HepG2 (cell line): ENCODE measurements around the gene LCN1. TPM values are rescaled to one million over a fixed set of nuclear protein-coding genes. Genes with fewer than 3 reads are reported as not detected.

Experiments used
- ATAC-seq: fragments of 200-7000 bp; cut with Tn5 transposase; 3 replicates; pipeline ENCODE4 v1.9.1; 2020; ENCODE audit warnings: mild to moderate bottlenecking, moderate library complexity
- BruUV-seq: library from RNA; stranded (reverse); fragments of 400-500 nt; replicated peaks from 2 replicates; lab custom pipeline; 2021; lab: Mats Ljungman, UMichigan
- CTCF ChIA-PET: fragments of 300-600 bp; formaldehyde crosslinking; extraction: SDS; loops from one replicate; lab custom pipeline; 2021; ENCODE audit warnings: low total read pairs, inconsistent platforms, low intra/inter-chr PET ratio; lab: Yijun Ruan, JAX
- POLR2A ChIA-PET: fragments of 350-600 bp; sonication (Branson Sonifier 250); formaldehyde crosslinking; loops from one replicate; lab custom pipeline; 2020; ENCODE audit warnings: antibody characterized with exemption, inconsistent platforms; lab: Yijun Ruan, JAX
- DNase-seq: peaks from one replicate; pipeline ENCODE4 v3.0.0-alpha.2; 2015; ENCODE audit warnings: low spot score
- FAIRE-seq: peaks from 3 replicates; lab custom pipeline; 2011; peaks lifted over from hg19 to GRCh38; lab: Jason Lieb, UNC
- H2AFZ ChIP-seq: one replicate; pipeline ENCODE4 v1.6.1; 2011; ENCODE audit warnings: low read length, inconsistent platforms
- H3K27ac ChIP-seq: fragments of 300-600 bp; 3 replicates; pipeline ENCODE4 v1.8.0; 2011; ENCODE audit warnings: mixed run types, mild to moderate bottlenecking, mixed read lengths, low read length, inconsistent platforms; ENCODE audit not compliant: insufficient read depth; ENCODE audit errors: extremely low read length
- H3K27me3 ChIP-seq, 2 experiments: fragments of 200-600 bp in 1 of 2; 2 replicates in 1 of 2; 3 replicates in 1 of 2; pipeline versions ENCODE4 v1.6.0 to v1.8.0; 2011; ENCODE audit warnings: low read length in 2 of 2, mild to moderate bottlenecking in 2 of 2, moderate library complexity in 2 of 2, inconsistent platforms in 1 of 2; ENCODE audit not compliant: insufficient read depth in 2 of 2, control insufficient read depth in 1 of 2
- H3K36me3 ChIP-seq, 2 experiments: fragments of 200-600 bp in 1 of 2; replicated peaks in 1 of 2; 2 replicates in 1 of 2; 3 replicates in 1 of 2; pipeline versions ENCODE4 v1.5.1 to v1.8.0; 2011; ENCODE audit warnings: low read length in 2 of 2, inconsistent platforms in 1 of 2; ENCODE audit not compliant: insufficient read depth in 2 of 2, control insufficient read depth in 1 of 2
- H3K4me1 ChIP-seq: 2 replicates; pipeline ENCODE4 v1.5.1; 2012; ENCODE audit warnings: low read length, inconsistent platforms; ENCODE audit not compliant: insufficient read depth
- H3K4me2 ChIP-seq: 2 replicates; pipeline ENCODE4 v1.6.0; 2011; ENCODE audit warnings: low read depth, low read length, inconsistent platforms
- H3K4me3 ChIP-seq, 3 experiments: fragments of 200-600 bp in 1 of 3; sonication (generic), shearing (Covaris generic) in 1 of 3; replicated peaks in 1 of 3; 2 replicates each; pipeline ENCODE4 v1.5.1; 2011 to 2016; ENCODE audit warnings: low read length in 3 of 3, inconsistent platforms in 2 of 3, low read depth in 2 of 3, mild to moderate bottlenecking in 2 of 3, control low read depth in 1 of 3, mixed read lengths in 1 of 3; ENCODE audit not compliant: insufficient read depth in 1 of 3
- H3K79me2 ChIP-seq: one replicate; pipeline ENCODE4 v1.6.1; 2011; ENCODE audit warnings: low read length, inconsistent platforms; ENCODE audit not compliant: insufficient read depth
- H3K9ac ChIP-seq: 2 replicates; pipeline ENCODE4 v1.6.0; 2011; ENCODE audit warnings: mild to moderate bottlenecking, low read depth, low read length, inconsistent platforms; ENCODE audit not compliant: insufficient read depth
- H3K9me3 ChIP-seq: 2 replicates; pipeline ENCODE4 v1.5.1; 2012; ENCODE audit warnings: mild to moderate bottlenecking, low read length
- H4K20me1 ChIP-seq: 2 replicates; pipeline ENCODE4 v1.6.0; 2011; ENCODE audit warnings: inconsistent platforms, mild to moderate bottlenecking, low read length, moderate library complexity; ENCODE audit not compliant: insufficient read depth
- FOSL2 ChIP-seq: sonication (generic); formaldehyde crosslinking; IDR thresholded peaks from 2 replicates; pipeline ENCODE4 v1.4.0; 2020; ENCODE audit warnings: missing genetic modification reagents
- GLI4 ChIP-seq: sonication (generic); formaldehyde crosslinking; IDR thresholded peaks from 2 replicates; pipeline ENCODE4 v1.5.1; 2020; ENCODE audit warnings: missing genetic modification reagents, mild to moderate bottlenecking, moderate library complexity, borderline replicate concordance
- KLF12 ChIP-seq: sonication (generic); formaldehyde crosslinking; IDR thresholded peaks from 2 replicates; pipeline ENCODE4 v1.4.0; 2020; ENCODE audit warnings: missing genetic modification reagents, borderline replicate concordance
- MEIS2 ChIP-seq: sonication (generic); formaldehyde crosslinking; IDR thresholded peaks from 2 replicates; pipeline ENCODE4 v1.9.0; 2021; ENCODE audit warnings: mild to moderate bottlenecking, missing genetic modification reagents
- PCBP2 ChIP-seq: fragments of 200-400 bp; formaldehyde crosslinking; optimal IDR thresholded peaks from 2 replicates; pipeline ENCODE3; 2018; ENCODE audit warnings: low read length, low read depth; ENCODE audit not compliant: poor library complexity, severe bottlenecking
- RBFOX2 ChIP-seq: fragments of 200-400 bp; formaldehyde crosslinking; IDR thresholded peaks from 2 replicates; pipeline ENCODE4 v1.6.1; 2017; ENCODE audit warnings: low read depth, mild to moderate bottlenecking, low read length
- YY1 ChIP-seq: IDR thresholded peaks from 2 replicates; pipeline ENCODE4 v1.6.1; 2011; ENCODE audit warnings: low read length, low read depth, moderate library complexity, mild to moderate bottlenecking; ENCODE audit not compliant: insufficient read depth, insufficient replicate concordance
- ZNF891 ChIP-seq: sonication (generic); formaldehyde crosslinking; IDR thresholded peaks from 2 replicates; pipeline ENCODE4 v1.5.0; 2020; ENCODE audit warnings: mild to moderate bottlenecking, missing genetic modification reagents
- WGBS: methylation state at CpG from one replicate; pipeline ENCODE4 v1.1.6; 2017; ENCODE audit warnings: low lambda C conversion rate; 5-methylcytosine and 5-hydroxymethylcytosine counted together
- in situ Hi-C: cut with HindIII; loops from 2 replicates; pipeline ENCODE4 v1.10.0; 2017; ENCODE audit warnings: low pct_unique_long_range_greater_than_20kb; ENCODE audit not compliant: extremely low pct_ligation_motif_present
- intact Hi-C: fragments of 100-400 bp; cut with micrococcal nuclease; formaldehyde crosslinking; loops from one replicate; pipeline ENCODE4 v1.10.0; 2022; ENCODE audit not compliant: unreplicated experiment
- polyA plus RNA-seq, 8 experiments: library from polyadenylated mRNA; depleted of rRNA in 3 of 8; stranded (reverse) in 7 of 8; unstranded in 1 of 8; fragments of >200 nt; fragmentation: Illumina TruSeq in 4 of 8; extraction: Trizol in 4 of 8; gene quantifications; 2 replicates each; pipeline versions ENCODE4 v1.2.1 to v1.2.3, GENCODE V29; 2011 to 2016; ENCODE audit warnings: low read depth in 4 of 8, missing spikeins in 1 of 8, mixed read lengths in 1 of 8; ENCODE audit not compliant: insufficient read depth in 1 of 8
- total RNA-seq, 5 experiments: library from RNA; depleted of rRNA; stranded (reverse); fragments of >200 nt; fragmentation: Illumina TruSeq; extraction: Trizol; gene quantifications; 2 replicates each; pipeline ENCODE4 v1.2.3, GENCODE V29; 2016; ENCODE audit warnings: low read depth in 1 of 5
- TF ChIP-seq, protein P1 (sequence below): sonication (generic); formaldehyde crosslinking; IDR thresholded peaks from one replicate; pipeline ENCODE4 v1.5.1; 2020; ENCODE audit warnings: mild to moderate bottlenecking, missing genetic modification reagents; ENCODE audit errors: not compliant biosample characterization
- TF ChIP-seq, protein P2 (sequence below): sonication (generic); formaldehyde crosslinking; IDR thresholded peaks from 2 replicates; pipeline ENCODE4 v1.5.0; 2020; ENCODE audit warnings: mild to moderate bottlenecking, missing genetic modification reagents, moderate library complexity

Gene LCN1
- total and polyA plus RNA-seq, 2 of the 13 experiments (the other 11 are each of a cell fraction or from before 2014, with no cell fraction given), result not detected

DNA sequence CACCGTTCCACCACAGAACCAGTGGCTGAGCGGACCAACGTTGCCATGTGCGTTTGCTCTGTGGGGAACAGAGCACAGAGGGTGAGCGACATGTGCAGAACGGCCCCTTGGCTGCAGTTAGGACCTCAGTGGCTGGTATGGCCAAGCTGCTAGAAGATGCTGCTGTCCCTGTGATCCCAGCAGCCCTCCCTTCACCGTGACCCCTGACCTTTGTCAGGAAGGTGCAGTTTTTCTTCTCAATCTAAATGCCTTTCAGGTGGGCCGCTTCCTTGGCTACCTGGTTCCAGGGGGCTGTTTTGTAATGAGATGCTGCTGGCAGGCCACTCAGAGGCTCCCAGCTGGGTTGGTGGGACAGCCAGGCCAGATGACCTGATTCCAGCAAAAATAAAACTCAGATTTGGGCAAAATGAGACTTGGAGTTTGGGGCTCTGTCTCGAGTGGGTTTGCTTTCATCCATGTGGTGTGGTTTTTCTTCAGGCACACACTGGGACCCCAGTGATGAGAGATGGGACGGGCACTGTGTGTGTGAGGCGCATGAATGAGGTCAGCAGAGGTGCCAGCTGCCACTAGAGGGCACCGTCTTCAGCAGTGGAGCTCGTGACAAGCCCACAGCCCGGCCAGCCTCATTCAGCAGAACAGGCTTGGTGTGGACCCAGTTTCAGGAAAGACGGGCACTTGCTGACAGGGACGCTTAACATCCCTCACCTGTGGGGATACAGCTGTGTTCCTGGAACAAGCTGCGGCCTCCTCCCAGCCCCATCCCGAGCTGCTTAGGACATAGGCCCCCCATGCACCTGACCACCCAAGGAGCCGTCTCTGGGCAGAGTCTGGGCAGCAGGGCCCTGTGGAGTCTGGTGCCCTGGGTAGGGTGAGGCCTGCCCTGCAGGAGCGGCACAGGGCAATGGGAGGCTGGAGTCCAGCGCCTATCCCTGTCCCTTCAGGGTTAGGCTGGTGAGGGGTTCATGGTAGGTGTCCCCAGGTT, 16.7 kb upstream of the LCN1 start:
- H3K4me3 ChIP-seq, result no peak overlapping the region; a peak in 1 of 6 replicates
- H3K27ac ChIP-seq, result no peak overlapping the region
- POLR2A ChIA-PET, result interaction anchor here (1.3 kb wide), 1 partner anchor 24 kb away, joined by 5 read pairs; no protein-coding TSS in a partner anchor
- in situ Hi-C loops, result no loop called here
- no peak overlapping the region for H3K9ac ChIP-seq
- CTCF ChIA-PET, result no interaction called here
- H2AFZ ChIP-seq, result no peak overlapping the region
- peak; percentile 37 for FAIRE-seq
- H3K4me1 ChIP-seq, result peaks cover 31% of the 10 kb centered on the region
- intact Hi-C loops, result no loop called here
- H3K79me2 ChIP-seq, result peaks cover 10% of the 10 kb centered on the region
- DNase-seq, result peak; percentile 55
- H3K27me3 ChIP-seq, result peaks cover 2 to 12% of the 10 kb centered on the region in 2 experiments; a peak in 1 of 5 replicates
- BruUV-seq, result no TSS peak
- peak; percentile 21 for ATAC-seq
- H3K4me2 ChIP-seq, result no peak overlapping the region
- no peaks in the 10 kb centered on the region for H3K9me3 ChIP-seq
- H3K36me3 ChIP-seq, result peaks cover 13 to 26% of the 10 kb centered on the region in 2 experiments
- WGBS, result 85% methylated on average over 11 of the region's 21 CpGs
- peaks cover 16% of the 10 kb centered on the region for H4K20me1 ChIP-seq
- TF ChIP-seq, protein P1, sequence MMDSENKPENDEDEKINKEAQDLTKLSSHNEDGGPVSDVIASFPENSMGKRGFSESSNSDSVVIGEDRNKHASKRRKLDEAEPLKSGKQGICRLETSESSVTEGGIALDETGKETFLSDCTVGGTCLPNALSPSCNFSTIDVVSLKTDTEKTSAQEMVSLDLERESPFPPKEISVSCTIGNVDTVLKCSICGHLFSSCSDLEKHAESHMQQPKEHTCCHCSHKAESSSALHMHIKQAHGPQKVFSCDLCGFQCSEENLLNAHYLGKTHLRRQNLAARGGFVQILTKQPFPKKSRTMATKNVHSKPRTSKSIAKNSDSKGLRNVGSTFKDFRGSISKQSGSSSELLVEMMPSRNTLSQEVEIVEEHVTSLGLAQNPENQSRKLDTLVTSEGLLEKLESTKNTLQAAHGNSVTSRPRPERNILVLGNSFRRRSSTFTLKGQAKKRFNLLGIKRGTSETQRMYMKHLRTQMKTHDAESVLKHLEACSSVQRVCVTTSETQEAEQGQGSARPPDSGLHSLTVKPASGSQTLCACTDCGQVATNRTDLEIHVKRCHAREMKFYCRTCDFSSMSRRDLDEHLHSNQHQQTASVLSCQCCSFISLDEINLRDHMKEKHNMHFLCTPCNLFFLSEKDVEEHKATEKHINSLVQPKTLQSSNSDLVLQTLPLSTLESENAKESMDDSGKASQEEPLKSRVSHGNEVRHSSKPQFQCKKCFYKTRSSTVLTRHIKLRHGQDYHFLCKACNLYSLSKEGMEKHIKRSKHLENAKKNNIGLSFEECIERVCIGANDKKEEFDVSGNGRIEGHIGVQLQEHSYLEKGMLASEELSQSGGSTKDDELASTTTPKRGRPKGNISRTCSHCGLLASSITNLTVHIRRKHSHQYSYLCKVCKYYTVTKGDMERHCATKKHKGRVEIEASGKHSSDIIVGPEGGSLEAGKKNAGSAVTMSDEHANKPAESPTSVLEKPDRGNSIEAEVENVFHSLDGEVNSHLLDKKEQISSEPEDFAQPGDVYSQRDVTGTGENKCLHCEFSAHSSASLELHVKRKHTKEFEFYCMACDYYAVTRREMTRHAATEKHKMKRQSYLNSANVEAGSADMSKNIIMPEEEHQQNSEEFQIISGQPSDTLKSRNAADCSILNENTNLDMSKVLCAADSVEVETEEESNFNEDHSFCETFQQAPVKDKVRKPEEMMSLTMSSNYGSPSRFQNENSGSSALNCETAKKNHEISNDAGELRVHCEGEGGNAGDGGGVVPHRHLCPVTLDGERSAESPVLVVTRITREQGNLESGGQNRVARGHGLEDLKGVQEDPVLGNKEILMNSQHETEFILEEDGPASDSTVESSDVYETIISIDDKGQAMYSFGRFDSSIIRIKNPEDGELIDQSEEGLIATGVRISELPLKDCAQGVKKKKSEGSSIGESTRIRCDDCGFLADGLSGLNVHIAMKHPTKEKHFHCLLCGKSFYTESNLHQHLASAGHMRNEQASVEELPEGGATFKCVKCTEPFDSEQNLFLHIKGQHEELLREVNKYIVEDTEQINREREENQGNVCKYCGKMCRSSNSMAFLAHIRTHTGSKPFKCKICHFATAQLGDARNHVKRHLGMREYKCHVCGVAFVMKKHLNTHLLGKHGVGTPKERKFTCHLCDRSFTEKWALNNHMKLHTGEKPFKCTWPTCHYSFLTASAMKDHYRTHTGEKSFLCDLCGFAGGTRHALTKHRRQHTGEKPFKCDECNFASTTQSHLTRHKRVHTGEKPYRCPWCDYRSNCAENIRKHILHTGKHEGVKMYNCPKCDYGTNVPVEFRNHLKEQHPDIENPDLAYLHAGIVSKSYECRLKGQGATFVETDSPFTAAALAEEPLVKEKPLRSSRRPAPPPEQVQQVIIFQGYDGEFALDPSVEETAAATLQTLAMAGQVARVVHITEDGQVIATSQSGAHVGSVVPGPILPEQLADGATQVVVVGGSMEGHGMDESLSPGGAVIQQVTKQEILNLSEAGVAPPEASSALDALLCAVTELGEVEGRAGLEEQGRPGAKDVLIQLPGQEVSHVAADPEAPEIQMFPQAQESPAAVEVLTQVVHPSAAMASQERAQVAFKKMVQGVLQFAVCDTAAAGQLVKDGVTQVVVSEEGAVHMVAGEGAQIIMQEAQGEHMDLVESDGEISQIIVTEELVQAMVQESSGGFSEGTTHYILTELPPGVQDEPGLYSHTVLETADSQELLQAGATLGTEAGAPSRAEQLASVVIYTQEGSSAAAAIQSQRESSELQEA, result peak; percentile 30
- TF ChIP-seq PCBP2 (no peak), ZNF891 (0 out of 2 replicates have a peak, but pooled peaks have one; percentile 46), MEIS2 (CRISPR knock-in tag) (0 out of 2 replicates have a peak, but pooled peaks have one; percentile 23), FOSL2 (CRISPR knock-in tag) (peak; percentile 21; the same call in 1 of the 2 replicates), RBFOX2 (no peak), KLF12 (CRISPR knock-in tag) (no peak), GLI4 (CRISPR knock-in tag) (no peak), YY1 (peak; percentile 17)
- TF ChIP-seq, protein P2, sequence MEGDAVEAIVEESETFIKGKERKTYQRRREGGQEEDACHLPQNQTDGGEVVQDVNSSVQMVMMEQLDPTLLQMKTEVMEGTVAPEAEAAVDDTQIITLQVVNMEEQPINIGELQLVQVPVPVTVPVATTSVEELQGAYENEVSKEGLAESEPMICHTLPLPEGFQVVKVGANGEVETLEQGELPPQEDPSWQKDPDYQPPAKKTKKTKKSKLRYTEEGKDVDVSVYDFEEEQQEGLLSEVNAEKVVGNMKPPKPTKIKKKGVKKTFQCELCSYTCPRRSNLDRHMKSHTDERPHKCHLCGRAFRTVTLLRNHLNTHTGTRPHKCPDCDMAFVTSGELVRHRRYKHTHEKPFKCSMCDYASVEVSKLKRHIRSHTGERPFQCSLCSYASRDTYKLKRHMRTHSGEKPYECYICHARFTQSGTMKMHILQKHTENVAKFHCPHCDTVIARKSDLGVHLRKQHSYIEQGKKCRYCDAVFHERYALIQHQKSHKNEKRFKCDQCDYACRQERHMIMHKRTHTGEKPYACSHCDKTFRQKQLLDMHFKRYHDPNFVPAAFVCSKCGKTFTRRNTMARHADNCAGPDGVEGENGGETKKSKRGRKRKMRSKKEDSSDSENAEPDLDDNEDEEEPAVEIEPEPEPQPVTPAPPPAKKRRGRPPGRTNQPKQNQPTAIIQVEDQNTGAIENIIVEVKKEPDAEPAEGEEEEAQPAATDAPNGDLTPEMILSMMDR (CRISPR knock-in tag), result peak; percentile 90
